GM19240 (cell line): Measurements from ENCODE around the gene FOXP3.
A peak's percentile ranks its signal among the peaks of the same experiment; 100 is the strongest.

Experiments
- DNase-seq: peaks from one replicate; pipeline ENCODE4 v3.0.0; 2011; ENCODE audit warnings: low spot score; ENCODE audit not compliant: insufficient read length

FOXP3 gene

GRCh38 chrX:49276207-49276606 lies 11.7 kb upstream of the FOXP3 start:
- no peak for DNase-seq

GRCh38 chrX:49273181-49273727 lies 8.7 kb upstream of the FOXP3 start:
- DNase-seq: no peak

- no peak for DNase-seq
Observed at GRCh38 chrX:49272421-49272820, 7.9 kb upstream of the FOXP3 start.

GRCh38 chrX:49271341-49271740 lies 6.8 kb upstream of the FOXP3 start:
- DNase-seq: no peak

GRCh38 chrX:49270249-49270921 lies 5.9 kb upstream of the FOXP3 start:
- no peak for DNase-seq

DNA sequence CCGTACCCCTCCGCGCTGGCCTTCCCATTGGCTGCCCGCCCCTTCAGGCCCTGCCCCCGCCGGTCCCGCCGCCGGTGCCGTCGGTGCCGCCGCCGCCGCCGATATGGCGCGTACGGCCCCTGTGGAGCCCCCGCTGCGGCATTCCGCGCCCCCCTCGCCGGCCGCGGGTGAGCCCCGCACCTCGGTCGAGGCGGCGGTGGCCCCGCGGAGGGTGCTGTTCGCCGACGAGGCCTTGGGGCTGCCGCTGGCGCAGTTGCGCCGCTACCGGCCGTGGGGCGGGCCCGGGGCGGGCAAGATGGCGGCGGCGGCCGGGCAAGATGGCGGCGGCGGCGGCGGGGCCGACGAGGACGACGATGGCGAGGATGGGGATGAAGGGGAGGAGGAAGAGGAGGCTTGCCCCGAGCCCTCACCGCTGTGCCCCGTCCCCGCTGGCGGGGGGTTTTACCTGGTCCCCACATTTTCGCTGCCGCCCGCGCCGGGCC lies 5.3 kb upstream of the FOXP3 start, which contains the start of gene PPP1R3F:
Gene PPP1R3F (plus strand): TSS at position 27 of the 482 bp plus-strand sequence. CDS start 77 bp downstream, at position 104.
- no peak for DNase-seq

GRCh38 chrX:49269010-49269766 lies 4.7 kb upstream of the FOXP3 start:
- peak; percentile 80 for DNase-seq

GRCh38 chrX:49268702-49269009 lies 4.1 kb upstream of the FOXP3 start:
- DNase-seq: no peak

DNA sequence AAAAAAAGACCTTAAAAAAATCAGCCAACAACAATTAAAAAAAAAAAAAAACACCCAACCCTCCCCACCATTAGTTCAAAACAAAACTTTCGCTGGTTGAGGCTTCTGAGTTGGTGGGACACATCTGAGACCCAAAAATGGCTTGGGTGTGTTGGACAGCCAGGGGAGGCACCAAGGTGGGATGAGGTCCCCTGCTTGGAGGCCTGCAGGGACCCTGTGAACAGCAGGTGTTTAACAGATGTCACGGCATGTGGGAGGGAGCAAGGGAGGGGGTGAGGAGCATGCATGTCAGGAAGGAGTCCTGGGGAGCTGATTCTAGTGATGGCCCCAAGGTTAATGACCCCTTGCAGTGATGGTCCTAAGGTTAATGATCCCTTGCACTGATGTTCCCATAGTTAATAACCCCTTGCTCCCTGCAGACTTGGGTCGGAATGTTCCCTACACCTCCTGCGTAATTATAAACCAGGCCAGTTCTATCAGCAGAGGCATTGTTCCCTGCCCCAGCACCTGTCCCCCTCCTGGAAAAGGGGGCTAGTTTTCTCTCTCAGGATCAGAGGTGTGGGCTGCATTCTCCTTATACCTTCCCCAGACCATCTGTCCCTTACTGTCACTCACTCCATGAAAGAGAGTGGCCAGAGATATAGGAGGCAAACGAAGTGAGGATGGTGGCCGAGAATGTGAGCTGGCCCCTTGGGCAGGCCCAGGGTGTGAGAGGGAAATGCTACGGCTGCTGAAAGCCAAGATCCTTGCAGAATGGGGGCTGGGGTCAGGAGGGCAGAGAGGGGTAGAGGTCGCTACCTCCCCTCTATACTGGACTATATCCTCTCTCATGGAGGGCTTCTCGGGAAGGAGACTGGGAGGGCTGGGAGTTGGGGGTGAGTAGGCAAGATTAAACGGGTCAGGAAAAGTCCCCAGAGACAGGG lies 2.3 kb upstream of the FOXP3 start:
- no peak for DNase-seq

DNA sequence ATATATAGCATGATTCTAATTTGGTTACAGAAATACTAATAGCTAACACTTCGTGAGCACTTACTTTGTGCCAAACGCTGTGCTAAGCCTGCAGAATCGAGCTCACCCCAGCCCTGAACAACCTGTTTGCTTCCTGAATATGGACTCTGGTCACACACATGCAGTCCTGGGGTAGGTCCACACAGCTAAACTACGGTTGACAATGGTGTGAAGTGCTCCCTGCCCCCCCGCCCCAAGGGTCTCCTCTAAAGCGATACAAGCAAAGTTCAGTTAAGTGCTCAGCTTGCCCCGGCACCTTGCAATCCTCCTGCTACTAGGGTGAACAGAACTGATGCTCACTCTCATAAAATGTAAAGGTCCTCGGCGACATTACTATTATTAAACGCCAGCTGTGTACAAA lies 879 bp downstream of the FOXP3 start:
- DNase-seq: no peak

DNA sequence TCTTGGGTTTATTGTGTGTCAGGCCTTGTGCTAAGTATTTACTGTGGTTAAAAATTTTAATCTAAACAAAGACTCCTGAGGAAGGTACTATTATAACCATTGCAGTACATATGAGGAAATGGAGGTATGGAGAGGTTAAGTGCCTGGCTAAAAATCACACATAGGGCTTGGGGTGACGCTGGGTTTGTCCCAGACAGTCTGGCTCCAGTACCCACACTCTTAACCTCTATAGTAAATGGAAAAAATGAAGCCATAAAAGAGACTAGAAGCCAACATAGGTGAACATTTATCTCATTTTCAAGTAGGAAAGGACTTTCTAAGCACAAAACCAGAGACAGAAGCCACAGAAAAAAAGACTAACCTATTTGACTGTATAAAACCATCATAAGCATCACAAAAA lies 1.9 kb downstream of the FOXP3 start:
- no peak for DNase-seq

DNA sequence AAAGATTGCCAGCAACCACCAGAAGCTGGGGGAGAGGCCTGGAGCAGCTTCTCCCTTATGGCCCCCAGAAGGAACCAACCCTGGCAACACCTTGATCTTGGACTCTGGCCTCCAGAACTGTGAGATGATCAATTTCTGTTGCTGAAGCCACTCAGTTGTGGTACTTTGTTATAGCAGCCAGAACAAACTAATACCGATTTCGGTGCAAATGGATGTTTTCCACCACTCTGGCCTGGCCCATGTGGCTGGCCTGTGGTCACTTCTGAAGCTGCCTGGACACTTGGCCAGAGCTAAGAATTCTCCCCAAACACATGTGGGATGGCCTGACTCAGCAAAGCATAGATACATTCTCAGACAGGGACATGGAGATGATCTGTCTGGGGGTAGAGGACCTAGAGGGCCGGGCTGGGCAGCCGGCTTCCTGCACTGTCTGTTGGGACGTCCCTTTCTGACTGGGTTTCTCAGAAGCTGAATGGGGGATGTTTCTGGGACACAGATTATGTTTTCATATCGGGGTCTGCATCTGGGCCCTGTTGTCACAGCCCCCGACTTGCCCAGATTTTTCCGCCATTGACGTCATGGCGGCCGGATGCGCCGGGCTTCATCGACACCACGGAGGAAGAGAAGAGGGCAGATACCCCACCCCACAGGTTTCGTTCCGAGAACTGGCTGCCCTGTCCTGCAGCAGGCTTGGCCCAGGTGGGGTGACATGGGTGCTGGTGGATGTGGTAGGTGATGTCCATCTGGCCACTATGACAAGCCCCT lies 4.1 kb downstream of the FOXP3 start:
- no peak for DNase-seq

GRCh38 chrX:49258749-49259124 lies 5.8 kb downstream of the FOXP3 start:
- no peak for DNase-seq

GRCh38 chrX:49257846-49258748 lies 6.4 kb downstream of the FOXP3 start:
- DNase-seq: no peak

DNA sequence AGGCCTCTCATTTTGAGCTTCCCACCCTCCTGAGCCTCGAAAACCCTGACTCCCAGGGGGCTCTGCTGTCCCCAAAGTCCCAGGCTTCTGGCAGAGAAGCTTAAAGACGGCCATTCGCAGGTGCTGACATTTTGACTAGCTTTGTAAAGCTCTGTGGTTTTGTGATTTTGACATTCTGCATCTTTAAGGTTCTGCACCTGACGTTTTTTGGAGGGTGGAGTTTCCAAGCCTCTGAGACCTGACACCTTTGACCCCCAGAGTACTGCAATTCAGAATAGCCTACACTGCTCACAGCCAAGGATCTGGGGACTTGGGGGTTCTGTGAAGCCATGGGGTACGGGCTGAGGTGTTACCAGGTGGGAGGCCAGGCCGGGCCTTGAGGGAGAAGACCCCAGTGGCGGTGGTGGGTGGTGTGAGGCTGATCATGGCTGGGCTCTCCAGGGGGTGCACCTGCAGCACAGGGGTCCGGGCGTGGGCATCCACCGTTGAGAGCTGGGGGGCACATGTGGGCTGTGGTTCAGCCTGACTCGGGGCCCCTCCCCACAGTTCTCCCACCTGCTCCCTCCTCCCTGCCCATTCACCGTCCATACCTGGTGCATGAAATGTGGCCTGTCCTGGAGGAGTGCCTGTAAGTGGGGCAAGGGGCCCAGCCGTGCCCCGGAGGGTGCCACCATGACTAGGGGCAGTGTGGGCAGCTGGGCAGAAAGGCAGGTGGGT lies 7.3 kb downstream of the FOXP3 start:
- DNase-seq: no peak

GRCh38 chrX:49256268-49256995 lies 8.1 kb downstream of the FOXP3 start:
- no peak for DNase-seq

- no peak for DNase-seq
Observed at GRCh38 chrX:49254639-49255038, 9.9 kb downstream of the FOXP3 start.

- DNase-seq: no peak
Observed at GRCh38 chrX:49251325-49251724, 13.2 kb downstream of the FOXP3 start.

- DNase-seq: no peak
Observed at GRCh38 chrX:49250578-49250977, 13.9 kb downstream of the FOXP3 start.
